KMS-11 (cell line): ENCODE results near the gene RTN4.

Experiments used
- H2AFZ ChIP-seq: fragments of 200-600 bp; sonication (generic); 2 replicates; pipeline ENCODE4 v1.6.1; 2016; ENCODE audit warnings: antibody characterized with exemption, mixed run types, low read depth
- H3K27ac ChIP-seq: fragments of 200-600 bp; sonication (generic); 2 replicates; pipeline ENCODE4 v1.6.1; 2016; ENCODE audit warnings: mild to moderate bottlenecking, mixed run types
- H3K27me3 ChIP-seq: fragments of 200-600 bp; sonication (generic); 2 replicates; pipeline ENCODE4 v1.6.1; 2017; ENCODE audit warnings: mild to moderate bottlenecking, low read depth, mixed run types, moderate library complexity; ENCODE audit not compliant: insufficient read depth
- H3K36me3 ChIP-seq: fragments of 200-600 bp; sonication (generic); 2 replicates; pipeline ENCODE4 v1.6.1; 2017; ENCODE audit warnings: mild to moderate bottlenecking, mixed run types; ENCODE audit not compliant: insufficient read depth
- H3K4me1 ChIP-seq: fragments of 200-600 bp; sonication (generic); 2 replicates; pipeline ENCODE4 v1.6.1; 2016; ENCODE audit warnings: mild to moderate bottlenecking, low read depth, mixed run types; ENCODE audit not compliant: poor library complexity, severe bottlenecking
- H3K4me2 ChIP-seq: fragments of 200-600 bp; sonication (generic); 2 replicates; pipeline ENCODE4 v1.7.0; 2016; ENCODE audit warnings: mild to moderate bottlenecking, mixed run types
- H3K4me3 ChIP-seq: fragments of 200-600 bp; sonication (generic); IDR thresholded peaks from 2 replicates; pipeline ENCODE4 v1.6.1; 2017; ENCODE audit warnings: low read depth, low read length, mixed read lengths; ENCODE audit not compliant: insufficient read depth
- H3K79me2 ChIP-seq: fragments of 200-600 bp; sonication (generic); 2 replicates; pipeline ENCODE4 v1.6.1; 2016; ENCODE audit warnings: low read depth, mixed run types; ENCODE audit not compliant: insufficient read depth
- H3K9ac ChIP-seq: fragments of 200-600 bp; sonication (generic); 2 replicates; pipeline ENCODE4 v1.6.1; 2016; ENCODE audit warnings: mild to moderate bottlenecking, mixed run types
- H4K20me1 ChIP-seq: fragments of 200-600 bp; sonication (generic); 2 replicates; pipeline ENCODE4 v1.6.1; 2016; ENCODE audit warnings: mild to moderate bottlenecking, mixed run types; ENCODE audit not compliant: insufficient read depth
- TF ChIP-seq, protein P1 (sequence below): fragments of 200-600 bp; sonication (generic); conservative IDR thresholded peaks from 2 replicates; pipeline ENCODE4 v1.6.1; 2017; ENCODE audit warnings: low read depth, mild to moderate bottlenecking, antibody characterized with exemption, low read length, moderate library complexity, mixed read lengths

RTN4 gene

DNA sequence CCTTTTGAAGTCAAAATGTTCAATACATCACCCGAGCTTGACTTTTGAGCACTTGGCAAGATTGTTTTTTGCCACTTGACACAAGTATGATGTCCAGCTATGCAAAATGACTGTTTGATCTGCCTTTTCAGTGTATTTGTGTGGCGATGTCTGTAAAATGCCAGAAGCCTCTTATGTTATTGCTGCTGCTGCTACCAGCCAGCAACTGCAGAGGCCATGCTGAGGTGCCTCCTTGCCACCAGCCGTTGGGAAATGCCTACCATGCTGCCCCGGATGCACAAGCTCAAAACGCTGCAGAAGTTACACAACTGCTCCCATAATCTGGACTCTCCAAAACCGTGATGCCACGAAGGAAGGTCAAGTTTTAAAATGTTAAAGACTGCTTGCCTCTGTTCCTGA is 80.3 kb downstream of the RTN4 start:
- Histone ChIP-seq H3K9ac (no peak overlapping the region), H3K27me3 (no peaks in the 10 kb centered on the region), H3K79me2 (peaks cover 7% of the 10 kb centered on the region; the same call in 1 of the 2 replicates), H3K27ac (no peak overlapping the region), H2AFZ (no peak overlapping the region), H3K36me3 (no peaks in the 10 kb centered on the region), H4K20me1 (no peaks in the 10 kb centered on the region), H3K4me2 (no peak overlapping the region), H3K4me3 (no peak overlapping the region), H3K4me1 (peaks cover 10% of the 10 kb centered on the region)
- TF ChIP-seq, protein P1, sequence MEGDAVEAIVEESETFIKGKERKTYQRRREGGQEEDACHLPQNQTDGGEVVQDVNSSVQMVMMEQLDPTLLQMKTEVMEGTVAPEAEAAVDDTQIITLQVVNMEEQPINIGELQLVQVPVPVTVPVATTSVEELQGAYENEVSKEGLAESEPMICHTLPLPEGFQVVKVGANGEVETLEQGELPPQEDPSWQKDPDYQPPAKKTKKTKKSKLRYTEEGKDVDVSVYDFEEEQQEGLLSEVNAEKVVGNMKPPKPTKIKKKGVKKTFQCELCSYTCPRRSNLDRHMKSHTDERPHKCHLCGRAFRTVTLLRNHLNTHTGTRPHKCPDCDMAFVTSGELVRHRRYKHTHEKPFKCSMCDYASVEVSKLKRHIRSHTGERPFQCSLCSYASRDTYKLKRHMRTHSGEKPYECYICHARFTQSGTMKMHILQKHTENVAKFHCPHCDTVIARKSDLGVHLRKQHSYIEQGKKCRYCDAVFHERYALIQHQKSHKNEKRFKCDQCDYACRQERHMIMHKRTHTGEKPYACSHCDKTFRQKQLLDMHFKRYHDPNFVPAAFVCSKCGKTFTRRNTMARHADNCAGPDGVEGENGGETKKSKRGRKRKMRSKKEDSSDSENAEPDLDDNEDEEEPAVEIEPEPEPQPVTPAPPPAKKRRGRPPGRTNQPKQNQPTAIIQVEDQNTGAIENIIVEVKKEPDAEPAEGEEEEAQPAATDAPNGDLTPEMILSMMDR = no peak

DNA sequence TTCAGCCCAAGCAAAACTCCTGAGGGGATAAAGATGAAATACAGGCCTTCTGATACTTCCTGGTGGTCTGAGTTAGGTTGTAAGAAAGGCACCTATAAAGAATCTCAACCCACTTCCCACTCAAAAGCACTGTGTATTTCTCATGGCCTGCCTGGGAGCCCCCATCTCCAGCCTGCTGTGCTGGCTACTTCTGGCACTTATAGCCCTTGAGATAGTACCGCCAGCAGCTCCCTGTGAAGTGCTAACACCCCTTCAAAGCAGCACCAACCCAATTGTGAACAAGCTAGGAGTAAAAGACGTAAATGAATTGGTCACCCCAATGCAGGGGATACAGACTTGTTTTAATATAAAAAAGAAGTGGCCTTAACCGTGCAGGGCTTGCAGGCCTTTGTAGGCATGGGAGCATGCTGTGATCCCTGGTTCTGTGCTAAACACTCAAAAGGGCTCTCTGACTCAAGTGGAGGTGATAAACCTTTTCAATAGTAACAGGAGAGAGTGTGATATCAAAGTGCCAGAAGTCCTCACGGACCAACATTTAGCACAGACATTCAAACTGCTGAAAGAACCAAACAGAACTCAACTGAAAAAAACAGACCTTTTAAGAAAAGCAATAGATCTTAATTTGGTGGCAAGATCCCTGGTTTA is 80.8 kb downstream of the RTN4 start:
- Histone ChIP-seq H3K4me1 (peaks cover 7% of the 10 kb centered on the region), H3K36me3 (no peaks in the 10 kb centered on the region), H2AFZ (no peak overlapping the region), H3K4me2 (no peak overlapping the region), H3K27ac (no peak overlapping the region), H4K20me1 (no peaks in the 10 kb centered on the region), H3K27me3 (no peaks in the 10 kb centered on the region), H3K79me2 (0 out of 2 replicates have a peak, but pooled peaks cover 2% of the 10 kb centered on the region), H3K4me3 (no peak overlapping the region), H3K9ac (no peak overlapping the region)
- TF ChIP-seq, protein P1 = no peak

DNA sequence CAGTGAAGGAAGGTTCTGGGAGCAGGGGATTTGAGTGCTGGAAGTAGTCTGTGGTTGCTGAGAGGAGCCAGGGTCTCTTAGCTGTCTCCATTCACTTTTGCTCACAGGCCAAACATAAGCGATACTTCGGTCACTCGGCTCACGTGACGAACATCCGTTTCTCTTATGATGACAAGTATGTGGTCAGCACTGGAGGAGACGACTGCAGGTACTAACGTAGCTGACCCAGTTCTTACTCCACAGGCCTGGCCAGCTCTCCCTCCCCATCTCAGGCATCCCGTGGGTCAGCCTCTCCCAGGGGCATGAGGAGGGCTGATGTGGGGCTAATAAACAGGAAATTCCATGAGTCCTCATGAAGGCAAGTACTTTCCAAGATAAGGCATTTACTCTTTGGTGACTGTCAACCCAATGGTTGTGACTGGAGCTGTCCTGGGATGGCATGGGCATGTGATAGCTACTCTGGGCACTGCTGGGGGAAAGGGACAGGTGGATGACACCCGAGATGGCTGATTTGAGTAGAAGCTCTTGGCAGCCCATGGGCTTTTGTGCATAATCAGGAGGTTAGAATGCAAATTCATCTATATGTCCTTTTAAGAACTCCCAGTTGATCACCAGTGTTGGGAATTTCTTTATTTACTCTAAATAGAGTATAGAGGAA is 81.6 kb downstream of the RTN4 start:
- Histone ChIP-seq H3K4me2 (no peak overlapping the region), H3K4me1 (peaks cover 7% of the 10 kb centered on the region), H3K36me3 (no peaks in the 10 kb centered on the region), H3K79me2 (no peaks in the 10 kb centered on the region), H3K9ac (no peak overlapping the region), H3K27me3 (no peaks in the 10 kb centered on the region), H3K4me3 (no peak overlapping the region), H3K27ac (no peak overlapping the region), H2AFZ (no peak overlapping the region), H4K20me1 (no peaks in the 10 kb centered on the region)
- TF ChIP-seq, protein P1 = no peak

DNA sequence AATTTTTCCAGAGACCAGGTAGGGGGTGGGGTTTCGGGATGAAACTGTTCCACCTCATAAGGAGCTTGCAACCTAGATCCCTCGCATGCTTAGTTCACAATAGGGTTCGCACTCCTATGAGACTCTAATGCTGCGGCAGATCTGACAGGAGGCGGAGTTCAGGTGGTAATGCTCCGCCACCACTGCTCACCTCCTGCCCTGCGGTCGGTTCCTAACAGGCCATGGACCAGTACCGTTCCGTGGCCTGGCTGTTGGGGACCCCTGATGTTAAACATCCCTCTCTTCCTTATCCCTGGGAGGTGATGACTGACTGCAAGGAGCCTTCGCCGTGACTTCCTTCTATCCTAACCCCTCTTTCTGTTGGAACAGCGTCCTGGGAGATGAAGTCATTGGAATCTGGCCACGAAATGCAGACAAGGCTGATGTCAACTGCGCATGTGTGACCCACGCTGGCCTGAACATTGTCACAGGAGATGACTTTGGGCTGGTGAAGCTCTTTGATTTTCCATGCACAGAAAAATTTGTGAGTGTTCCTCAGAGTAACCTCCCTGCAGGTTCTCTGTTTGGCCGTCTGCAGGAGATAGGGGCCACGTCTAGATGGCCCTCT is 82.4 kb downstream of the RTN4 start:
- no peak overlapping the region for H3K27ac ChIP-seq
- no peak overlapping the region for H3K4me2 ChIP-seq
- H3K27me3 ChIP-seq = no peaks in the 10 kb centered on the region
- peaks cover 7% of the 10 kb centered on the region for H3K4me1 ChIP-seq
- H3K79me2 ChIP-seq = no peaks in the 10 kb centered on the region
- H3K4me3 ChIP-seq = no peak overlapping the region
- H3K9ac ChIP-seq = no peak overlapping the region
- TF ChIP-seq, protein P1 = no peak
- no peak overlapping the region for H2AFZ ChIP-seq
- no peaks in the 10 kb centered on the region for H4K20me1 ChIP-seq
- H3K36me3 ChIP-seq = no peaks in the 10 kb centered on the region
